ENCODE results near the gene BRIP1.

Gene BRIP1

DNA sequence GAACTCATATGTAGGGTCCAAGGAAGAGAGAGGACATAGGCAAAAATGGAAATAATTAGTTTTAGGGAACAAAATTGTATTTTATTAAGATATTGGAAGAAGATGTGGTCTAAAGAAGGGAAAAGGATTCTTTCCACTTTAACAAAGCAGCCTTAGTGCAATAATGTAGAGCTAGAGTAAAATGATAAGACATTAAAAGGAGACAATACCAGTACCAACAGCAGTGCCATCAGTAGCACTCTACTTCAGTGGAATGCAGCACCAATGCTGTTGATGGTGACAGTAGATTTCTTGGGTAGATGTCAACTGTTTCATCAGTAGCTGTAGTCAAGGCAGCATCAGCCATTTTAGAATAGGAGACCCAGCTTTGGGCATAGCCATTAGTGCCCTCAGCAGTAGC is 124.3 kb downstream of the BRIP1 start:
- TF ChIP-seq MYC (IDR thresholded peaks at IDR 0.05; ENCODE audit: low read depth, low read length) = no peak
- TF ChIP-seq POLR2A (IDR thresholded peaks at IDR 0.05; ENCODE audit: extremely low read depth, insufficient read length) = no peak
- TF ChIP-seq, protein P1, sequence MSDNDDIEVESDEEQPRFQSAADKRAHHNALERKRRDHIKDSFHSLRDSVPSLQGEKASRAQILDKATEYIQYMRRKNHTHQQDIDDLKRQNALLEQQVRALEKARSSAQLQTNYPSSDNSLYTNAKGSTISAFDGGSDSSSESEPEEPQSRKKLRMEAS (IDR thresholded peaks at IDR 0.05; ENCODE audit: low read depth, low read length) = no peak
- TF ChIP-seq, protein P2, sequence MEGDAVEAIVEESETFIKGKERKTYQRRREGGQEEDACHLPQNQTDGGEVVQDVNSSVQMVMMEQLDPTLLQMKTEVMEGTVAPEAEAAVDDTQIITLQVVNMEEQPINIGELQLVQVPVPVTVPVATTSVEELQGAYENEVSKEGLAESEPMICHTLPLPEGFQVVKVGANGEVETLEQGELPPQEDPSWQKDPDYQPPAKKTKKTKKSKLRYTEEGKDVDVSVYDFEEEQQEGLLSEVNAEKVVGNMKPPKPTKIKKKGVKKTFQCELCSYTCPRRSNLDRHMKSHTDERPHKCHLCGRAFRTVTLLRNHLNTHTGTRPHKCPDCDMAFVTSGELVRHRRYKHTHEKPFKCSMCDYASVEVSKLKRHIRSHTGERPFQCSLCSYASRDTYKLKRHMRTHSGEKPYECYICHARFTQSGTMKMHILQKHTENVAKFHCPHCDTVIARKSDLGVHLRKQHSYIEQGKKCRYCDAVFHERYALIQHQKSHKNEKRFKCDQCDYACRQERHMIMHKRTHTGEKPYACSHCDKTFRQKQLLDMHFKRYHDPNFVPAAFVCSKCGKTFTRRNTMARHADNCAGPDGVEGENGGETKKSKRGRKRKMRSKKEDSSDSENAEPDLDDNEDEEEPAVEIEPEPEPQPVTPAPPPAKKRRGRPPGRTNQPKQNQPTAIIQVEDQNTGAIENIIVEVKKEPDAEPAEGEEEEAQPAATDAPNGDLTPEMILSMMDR (IDR thresholded peaks at IDR 0.05; ENCODE audit: low read depth, low read length) = no peak
- DNase-seq (ENCODE audit: low read depth) = no peak
- no peak overlapping the region for H3K4me3 ChIP-seq (ENCODE audit: low read depth, low read length)

DNA sequence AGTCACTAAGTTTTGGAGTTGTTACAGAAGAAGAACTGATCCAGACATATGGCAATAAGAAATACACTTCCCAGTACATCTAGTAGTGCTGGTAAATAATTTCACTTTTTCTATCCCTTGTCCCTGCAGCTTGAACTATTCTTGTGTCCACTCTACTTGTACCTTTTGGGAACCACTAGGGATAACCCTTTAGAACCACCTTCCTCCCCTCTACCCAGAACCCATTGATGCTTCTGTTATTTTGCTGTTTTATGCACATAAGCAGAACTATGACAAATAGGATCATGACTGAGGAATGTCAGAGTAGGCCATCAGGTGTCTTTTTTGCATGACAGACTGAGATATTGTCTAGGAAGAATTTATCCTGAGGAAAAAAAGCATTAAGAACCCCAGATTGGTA is 125.1 kb downstream of the BRIP1 start:
- TF ChIP-seq MYC (IDR thresholded peaks at IDR 0.05; ENCODE audit: low read depth, low read length) (no peak), POLR2A (IDR thresholded peaks at IDR 0.05; ENCODE audit: extremely low read depth, insufficient read length) (no peak)
- TF ChIP-seq, protein P2 (IDR thresholded peaks at IDR 0.05; ENCODE audit: low read depth, low read length) = no peak
- TF ChIP-seq, protein P1 (IDR thresholded peaks at IDR 0.05; ENCODE audit: low read depth, low read length) = no peak
- no peak for DNase-seq (ENCODE audit: low read depth)
- no peak overlapping the region for H3K4me3 ChIP-seq (ENCODE audit: low read depth, low read length)

DNA sequence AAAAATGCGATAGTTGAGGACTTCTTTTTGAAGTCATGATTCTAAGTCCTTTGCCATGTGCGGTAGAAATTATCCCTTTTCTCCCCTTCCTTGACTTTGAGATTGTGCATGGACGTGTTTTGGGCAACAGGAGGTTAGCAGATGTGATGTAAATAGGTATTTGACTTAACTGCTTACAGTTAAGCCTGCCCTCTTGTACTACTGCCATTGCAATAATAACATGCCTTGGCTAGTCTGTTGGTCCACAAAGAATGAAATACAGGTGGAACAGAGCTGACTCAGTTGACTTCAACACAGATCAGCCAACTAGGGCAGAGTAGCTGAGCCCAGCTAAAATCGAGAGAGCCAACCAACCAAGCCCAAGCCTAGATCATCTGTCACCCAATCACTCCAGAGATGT is 125.5 kb downstream of the BRIP1 start:
- TF ChIP-seq MYC (IDR thresholded peaks at IDR 0.05; ENCODE audit: low read depth, low read length) (no peak), POLR2A (IDR thresholded peaks at IDR 0.05; ENCODE audit: extremely low read depth, insufficient read length) (no peak)
- TF ChIP-seq, protein P2 (IDR thresholded peaks at IDR 0.05; ENCODE audit: low read depth, low read length) = no peak
- TF ChIP-seq, protein P1 (IDR thresholded peaks at IDR 0.05; ENCODE audit: low read depth, low read length) = no peak
- DNase-seq (ENCODE audit: low read depth) = no peak
- H3K4me3 ChIP-seq (ENCODE audit: low read depth, low read length) = no peak overlapping the region

DNA sequence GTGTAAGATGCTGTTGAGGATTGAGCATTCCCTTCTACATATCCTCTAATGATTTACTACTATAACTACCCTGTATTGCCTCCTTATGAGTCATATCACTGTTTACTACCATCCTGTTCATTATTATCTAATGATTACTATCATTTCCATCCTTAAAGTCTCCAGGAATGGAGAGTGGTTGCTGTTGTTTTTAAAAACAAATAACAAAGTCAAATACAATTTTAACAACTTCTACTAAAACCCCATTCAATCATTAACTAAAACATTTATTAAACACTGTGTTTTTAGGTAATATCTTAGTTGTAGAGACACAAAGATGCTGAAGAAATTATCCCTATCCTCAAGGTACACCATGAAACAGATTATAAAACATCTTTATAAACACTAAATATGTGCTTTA is 126.9 kb downstream of the BRIP1 start:
- TF ChIP-seq, protein P2 (IDR thresholded peaks at IDR 0.05; ENCODE audit: low read depth, low read length) = no peak
- TF ChIP-seq MYC (IDR thresholded peaks at IDR 0.05; ENCODE audit: low read depth, low read length) (no peak), POLR2A (IDR thresholded peaks at IDR 0.05; ENCODE audit: extremely low read depth, insufficient read length) (no peak)
- TF ChIP-seq, protein P1 (IDR thresholded peaks at IDR 0.05; ENCODE audit: low read depth, low read length) = no peak
- H3K4me3 ChIP-seq (ENCODE audit: low read depth, low read length) = no peak overlapping the region
- DNase-seq (ENCODE audit: low read depth) = no peak

DNA sequence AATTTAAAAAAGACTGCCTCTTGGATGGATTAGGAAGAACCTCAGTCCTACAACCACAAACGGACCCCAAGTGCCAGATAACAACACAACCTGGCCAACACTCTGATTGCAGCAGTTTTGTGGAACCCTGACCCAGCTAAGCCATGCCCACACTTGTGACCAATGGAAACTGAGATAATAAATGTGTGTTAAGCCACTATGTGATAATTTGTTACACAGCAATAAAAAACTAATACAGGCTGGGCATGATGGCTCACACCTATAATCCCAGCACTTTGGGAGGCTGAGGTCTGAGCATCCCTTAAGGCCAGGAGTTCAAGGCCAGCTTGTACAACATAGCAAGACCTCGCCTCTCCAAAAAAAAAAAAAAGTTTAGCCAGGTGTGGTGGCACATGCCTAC is 127.5 kb downstream of the BRIP1 start:
- TF ChIP-seq, protein P2 (IDR thresholded peaks at IDR 0.05; ENCODE audit: low read depth, low read length) = no peak
- TF ChIP-seq POLR2A (IDR thresholded peaks at IDR 0.05; ENCODE audit: extremely low read depth, insufficient read length) (no peak), MYC (IDR thresholded peaks at IDR 0.05; ENCODE audit: low read depth, low read length) (no peak)
- TF ChIP-seq, protein P1 (IDR thresholded peaks at IDR 0.05; ENCODE audit: low read depth, low read length) = no peak
- no peak for DNase-seq (ENCODE audit: low read depth)
- H3K4me3 ChIP-seq (ENCODE audit: low read depth, low read length) = no peak overlapping the region

- no peak overlapping the region for H3K4me3 ChIP-seq (ENCODE audit: low read depth, low read length)
- no peak for DNase-seq (ENCODE audit: low read depth)
- TF ChIP-seq, protein P2 (IDR thresholded peaks at IDR 0.05; ENCODE audit: low read depth, low read length) = no peak
- TF ChIP-seq, protein P1 (IDR thresholded peaks at IDR 0.05; ENCODE audit: low read depth, low read length) = no peak
- TF ChIP-seq POLR2A (IDR thresholded peaks at IDR 0.05; ENCODE audit: extremely low read depth, insufficient read length) (no peak), MYC (IDR thresholded peaks at IDR 0.05; ENCODE audit: low read depth, low read length) (no peak)
Measured at GRCh38 chr17:61734466-61734865, 128.9 kb downstream of the BRIP1 start.

Data from NB4 (cell line).